Activated naive CD4-positive, alpha-beta T cell treated with anti-CD3 and anti-CD28 coated beads for 36 hours (primary cell): Measurements from ENCODE around the gene PELI3. TPM values are rescaled to one million over a fixed set of nuclear protein-coding genes. Genes with fewer than 3 reads are reported as not detected.

Source experiments
- total RNA-seq, 2 experiments: library from RNA; stranded (reverse); gene quantifications; one replicate each; pipeline ENCODE4 v1.2.3, GENCODE V29; 2021

The PELI3 gene
- total RNA-seq, 2 experiments from 2014 or later: 2.3 to 2.4 TPM

Other genes starting within 250 kb of the PELI3 start
- 10 to 100 TPM; 36.9 to 41.7 TPM for gene KLC2, start 209.2 kb upstream of the PELI3 start, total RNA-seq
- 100 to 1,000 TPM; 112 to 115 TPM for gene RAB1B, start 198.3 kb upstream of the PELI3 start, total RNA-seq
- 1 to 10 TPM; 1.2 to 1.6 TPM for gene CNIH2, start 188.7 kb upstream of the PELI3 start, total RNA-seq
- gene YIF1A, start 177.8 kb upstream of the PELI3 start, total RNA-seq: 10 to 100 TPM; 45.9 to 49.7 TPM
- not detected for gene TMEM151A, start 175.0 kb upstream of the PELI3 start, total RNA-seq
- gene CD248, start 149.9 kb upstream of the PELI3 start, total RNA-seq: under 1 TPM; 0.15 to 0.26 TPM
- gene RIN1, start 130.5 kb upstream of the PELI3 start, total RNA-seq: 1 to 10 TPM; 2.0 to 2.6 TPM
- gene BRMS1, start 121.8 kb upstream of the PELI3 start, total RNA-seq: 10 to 100 TPM; 24.0 to 25.3 TPM
- gene B4GAT1, start 119.3 kb upstream of the PELI3 start, total RNA-seq: 1 to 10 TPM; 5.4 to 5.8 TPM
- 1 to 10 TPM; 6.6 to 7.4 TPM for gene SLC29A2, start 95.1 kb upstream of the PELI3 start, total RNA-seq
- not detected for gene NPAS4, start 45.9 kb upstream of the PELI3 start, total RNA-seq
- 100 to 1,000 TPM; 143 to 144 TPM for gene MRPL11, start 28.1 kb upstream of the PELI3 start, total RNA-seq
- gene DPP3, start 13.5 kb downstream of the PELI3 start, total RNA-seq: 10 to 100 TPM; 73.8 to 80.1 TPM
- gene BBS1, start 43.7 kb downstream of the PELI3 start, total RNA-seq: 10 to 100 TPM; 10.1 to 10.9 TPM
- 10 to 100 TPM; 11.5 to 13.4 TPM for gene ZDHHC24, start 79.1 kb downstream of the PELI3 start, total RNA-seq
- gene ACTN3, start 80.0 kb downstream of the PELI3 start, total RNA-seq: under 1 TPM in 1 of 2 experiments, not detected in 1; 0.07 TPM
- under 1 TPM; 0.64 to 0.96 TPM for gene CTSF, start 101.7 kb downstream of the PELI3 start, total RNA-seq
- under 1 TPM; 0.07 to 0.12 TPM for gene CCDC87, start 126.2 kb downstream of the PELI3 start, total RNA-seq
- 10 to 100 TPM; 22.6 to 22.8 TPM for gene CCS, start 126.3 kb downstream of the PELI3 start, total RNA-seq
- gene RBM14, start 149.7 kb downstream of the PELI3 start, total RNA-seq: 100 to 1,000 TPM; 160 to 173 TPM
- 10 to 100 TPM; 85.9 to 98.1 TPM for gene RBM4, start 171.8 kb downstream of the PELI3 start, total RNA-seq
- 10 to 100 TPM; 10.9 to 11.7 TPM for gene RBM4B, start 211.0 kb downstream of the PELI3 start, total RNA-seq